Parietal lobe (tissue), 1 donor: Measurements from ENCODE around the gene NCOR2. TPM values are rescaled to one million over a fixed set of nuclear protein-coding genes. Genes with fewer than 3 reads are reported as not detected.

Experiments
- total RNA-seq: library from RNA; depleted of rRNA; stranded (reverse); fragments of >200 nt; gene quantifications from one replicate; pipeline ENCODE4 v1.2.3, GENCODE V29; 2014

The NCOR2 gene
- total RNA-seq: 39.1 TPM

DNA sequence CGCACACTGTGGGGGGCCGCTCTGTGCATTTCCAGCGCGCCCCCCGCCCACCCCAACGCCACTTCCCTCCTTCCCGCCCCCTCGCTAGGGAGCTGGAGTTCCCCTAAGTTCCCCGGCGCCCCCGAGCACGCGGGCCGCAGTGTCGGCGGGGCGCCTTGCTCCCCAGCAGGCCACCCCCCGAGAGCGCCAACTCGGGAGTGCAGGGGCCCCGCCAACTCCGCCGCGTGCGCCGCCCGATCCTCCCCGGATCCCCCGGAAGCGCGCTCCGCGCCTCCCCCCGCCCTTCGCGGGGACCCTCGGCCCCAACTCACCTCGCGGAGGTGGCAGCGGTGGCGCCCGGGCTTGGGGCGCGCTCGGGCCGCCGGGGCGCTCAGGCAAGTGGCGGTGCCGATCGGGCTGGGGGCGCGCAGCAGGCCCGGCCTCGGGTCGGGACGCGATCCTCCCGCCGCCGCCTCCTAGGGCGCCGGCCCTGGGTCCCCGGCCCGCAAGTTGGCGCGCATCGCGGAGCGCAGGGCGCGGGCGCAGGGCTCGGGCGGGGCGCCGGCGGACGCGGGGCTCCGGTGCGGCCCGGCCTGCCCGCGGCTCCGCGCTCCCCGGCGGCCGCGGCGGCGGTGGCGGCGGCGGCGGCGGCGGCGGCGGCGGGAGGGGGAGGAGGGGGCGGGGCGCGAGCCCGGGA is at the start of gene NCOR2:
Gene NCOR2 (minus strand): TSS at position 616 of the 676 bp plus-strand sequence. CDS start 72,361 bp downstream, outside the sequence.

